DMS 273 (cell line): ENCODE results near the gene MT4.

Experiments
- DNase-seq: peaks from one replicate; lab custom pipeline; 2025; ENCODE audit not compliant: unreplicated experiment; lab: John Stamatoyannopoulos, UW

The MT4 gene

DNA sequence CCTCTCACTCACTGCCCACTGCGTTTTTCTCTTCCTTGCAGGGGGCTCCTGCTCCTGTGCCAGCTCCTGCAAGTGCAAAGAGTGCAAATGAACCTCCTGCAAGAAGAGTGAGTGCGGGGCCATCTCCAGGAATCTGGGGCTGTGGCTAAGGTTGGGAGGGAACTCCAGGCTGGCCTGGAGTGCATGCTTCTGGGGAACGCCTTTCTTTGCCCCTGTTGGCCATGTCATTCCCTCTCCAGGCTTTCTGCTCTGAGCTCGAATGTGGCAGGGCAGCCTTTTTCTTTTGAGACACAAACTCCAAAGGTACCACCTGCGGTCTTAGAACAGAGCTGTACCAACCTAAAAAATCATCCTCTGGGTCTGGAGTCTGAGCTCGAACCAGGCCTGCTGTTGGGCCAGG is 53.3 kb downstream of the MT4 start:
- DNase-seq: no peak
